ENCODE measurements around the gene DAZAP1. TPM values are rescaled to one million over a fixed set of nuclear protein-coding genes. Genes with fewer than 3 reads are reported as not detected.

The DAZAP1 gene
- total RNA-seq, 1 donor from 2014 or later = 131 TPM

GRCh38 chr19:1384478-1385110, 22.8 kb upstream of the DAZAP1 start:
- H3K9me3 Mint-ChIP-seq = no peaks in the 10 kb centered on the region
- H3K27ac Mint-ChIP-seq = peak overlapping the region; percentile 64
- peak overlapping the region; percentile 92 for H3K4me3 Mint-ChIP-seq
- peaks cover 9% of the 10 kb centered on the region for H3K36me3 Mint-ChIP-seq
- H3K4me1 Mint-ChIP-seq = peaks cover 12% of the 10 kb centered on the region
- no peak for DNase-seq (ENCODE audit: low spot score in 2 of 2, unreplicated experiment in 2 of 2)
- TF ChIP-seq CTCF (IDR thresholded peaks at IDR 0.05; ENCODE audit: unreplicated experiment) = no peak
- H3K27me3 Mint-ChIP-seq (ENCODE audit: low read depth) = peaks cover 5% of the 10 kb centered on the region

- no peak overlapping the region for H3K27ac Mint-ChIP-seq
- no peaks in the 10 kb centered on the region for H3K9me3 Mint-ChIP-seq
- H3K4me1 Mint-ChIP-seq = peaks cover 12% of the 10 kb centered on the region
- peaks cover 10% of the 10 kb centered on the region for H3K36me3 Mint-ChIP-seq
- DNase-seq (ENCODE audit: low spot score in 2 of 2, unreplicated experiment in 2 of 2) = no peak
- H3K4me3 Mint-ChIP-seq = no peak overlapping the region
- no peak for TF ChIP-seq CTCF (IDR thresholded peaks at IDR 0.05; ENCODE audit: unreplicated experiment)
- peaks cover 5% of the 10 kb centered on the region for H3K27me3 Mint-ChIP-seq (ENCODE audit: low read depth)
Observed at GRCh38 chr19:1385816-1386215, 21.6 kb upstream of the DAZAP1 start.

- H3K4me3 Mint-ChIP-seq = no peak overlapping the region
- H3K9me3 Mint-ChIP-seq = no peaks in the 10 kb centered on the region
- peaks cover 5% of the 10 kb centered on the region for H3K27me3 Mint-ChIP-seq (ENCODE audit: low read depth)
- no peak overlapping the region for H3K27ac Mint-ChIP-seq
- H3K4me1 Mint-ChIP-seq = peaks cover 9% of the 10 kb centered on the region
- H3K36me3 Mint-ChIP-seq = peaks cover 16% of the 10 kb centered on the region
- no peak for TF ChIP-seq CTCF (IDR thresholded peaks at IDR 0.05; ENCODE audit: unreplicated experiment)
- DNase-seq (ENCODE audit: low spot score in 2 of 2, unreplicated experiment in 2 of 2) = no peak
Observed at GRCh38 chr19:1386945-1387683, 20.3 kb upstream of the DAZAP1 start.

DNA sequence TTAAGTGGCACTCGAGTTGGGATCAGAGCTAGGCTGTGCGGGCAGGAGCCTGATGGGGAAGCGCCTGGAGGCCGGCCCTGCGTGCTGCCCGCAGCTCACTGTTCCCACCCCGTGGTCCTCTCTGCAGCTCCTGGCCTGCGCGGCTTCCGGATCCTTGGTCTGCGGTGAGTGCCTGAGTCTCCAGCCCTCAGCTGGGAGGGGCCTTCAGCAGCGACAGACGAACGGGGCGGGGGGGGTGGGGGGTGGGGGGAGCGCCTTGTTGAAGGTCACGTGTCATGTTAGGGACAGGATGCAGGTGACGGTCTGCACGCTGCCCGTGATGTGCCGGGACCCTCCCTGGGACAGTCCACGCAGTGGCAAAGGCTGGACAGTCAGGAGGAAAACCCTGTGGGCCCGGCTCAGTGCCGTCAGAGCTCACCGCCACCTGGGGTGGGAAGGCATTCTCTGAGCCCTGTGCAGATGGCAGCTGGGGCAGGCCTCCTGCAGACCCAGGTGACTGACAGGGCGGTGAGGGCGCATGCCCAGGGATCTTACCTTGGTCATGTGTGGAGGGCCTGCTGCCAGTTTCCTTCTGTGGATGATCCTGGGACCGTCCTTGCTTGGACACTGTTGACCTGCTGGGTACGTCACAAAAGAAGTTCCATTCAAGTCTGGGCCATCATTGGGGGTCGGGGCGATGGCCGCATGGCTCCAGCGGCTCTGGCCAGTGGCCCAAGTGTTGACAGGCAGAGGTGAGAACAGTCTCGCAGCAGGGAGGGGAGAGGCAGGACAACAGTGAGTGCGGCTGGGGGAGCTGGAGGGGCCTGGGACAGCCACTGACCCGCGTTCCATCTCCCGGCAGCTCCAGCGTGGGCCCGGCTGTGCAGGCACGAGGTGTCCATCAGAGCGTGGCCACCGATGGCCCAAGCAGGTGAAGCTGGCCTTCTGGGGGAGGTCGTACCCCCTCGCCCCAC, 19.4 kb upstream of the DAZAP1 start:
- Mint-ChIP-seq H3K4me3 (no peak overlapping the region), H3K27ac (no peak overlapping the region), H3K4me1 (peaks cover 9% of the 10 kb centered on the region), H3K36me3 (peaks cover 20% of the 10 kb centered on the region), H3K27me3 (ENCODE audit: low read depth) (peaks cover 4% of the 10 kb centered on the region), H3K9me3 (no peaks in the 10 kb centered on the region)
- DNase-seq (ENCODE audit: low spot score in 2 of 2, unreplicated experiment in 2 of 2) = no peak
- TF ChIP-seq CTCF (IDR thresholded peaks at IDR 0.05; ENCODE audit: unreplicated experiment) = no peak

GRCh38 chr19:1388637-1389026, 18.8 kb upstream of the DAZAP1 start:
- H3K4me3 Mint-ChIP-seq = no peak overlapping the region
- no peak overlapping the region for H3K27ac Mint-ChIP-seq
- H3K27me3 Mint-ChIP-seq (ENCODE audit: low read depth) = no peaks in the 10 kb centered on the region

More at GRCh38 chr19:1388637-1389026, 18.8 kb upstream of the DAZAP1 start:
- Mint-ChIP-seq H3K9me3 (no peaks in the 10 kb centered on the region), H3K36me3 (peaks cover 20% of the 10 kb centered on the region), H3K4me1 (peaks cover 7% of the 10 kb centered on the region)
- no peak for DNase-seq (ENCODE audit: low spot score in 2 of 2, unreplicated experiment in 2 of 2)
- TF ChIP-seq CTCF (IDR thresholded peaks at IDR 0.05; ENCODE audit: unreplicated experiment) = no peak
